Measurements from ENCODE around the gene MOGAT3. TPM values are rescaled to one million over a fixed set of nuclear protein-coding genes. Genes with fewer than 3 reads are reported as not detected.

MOGAT3 gene
- total and polyA plus RNA-seq, 9 of the 15 experiments (the other 6 are each of a cell fraction or from before 2014, with no cell fraction given) = 0.07 to 0.17 (median 0.13) TPM; not detected in 6

GRCh38 chr7:101244375-101245146 lies 43.7 kb upstream of the MOGAT3 start, which contains the start of gene FIS1 (continued):
- TF ChIP-seq ZC3H4 (CRISPR knock-in tag; IDR thresholded peaks at IDR 0.05; ENCODE audit: borderline replicate concordance) (no peak), ZBTB26 (CRISPR knock-in tag; IDR thresholded peaks at IDR 0.05) (0 out of 2 replicates have a peak, but pooled peaks have one; percentile 78), L3MBTL2 (IDR thresholded peaks at IDR 0.05) (peak; percentile 93), TCF7 (IDR thresholded peaks at IDR 0.05; ENCODE audit: borderline replicate concordance) (0 out of 2 replicates have a peak, but pooled peaks have one; percentile 14), CTCF (IDR thresholded peaks at IDR 0.05 in 2 of 3, conservative IDR thresholded peaks at IDR 0.05 in 1 of 3; ENCODE audit: insufficient read depth in 2 of 3, low read depth in 1 of 3, low read length in 3 of 3) (peak; percentile 87 to 97 (median 95)), SMAD2 (IDR thresholded peaks at IDR 0.05; ENCODE audit: low read depth, low read length) (no peak), RFX5 (IDR thresholded peaks at IDR 0.05; ENCODE audit: low read depth, low read length) (no peak), ZNF583 (CRISPR knock-in tag; IDR thresholded peaks at IDR 0.05) (0 out of 2 replicates have a peak, but pooled peaks have one; percentile 11), MAX (CRISPR knock-in tag; IDR thresholded peaks at IDR 0.05) (peak; percentile 85), GABPB2 (CRISPR knock-in tag; conservative IDR thresholded peaks at IDR 0.05) (no peak), THAP7 (CRISPR knock-in tag; IDR thresholded peaks at IDR 0.05) (peak; percentile 94), CREB3L1 (IDR thresholded peaks at IDR 0.05; ENCODE audit: borderline replicate concordance, low read depth) (peak; percentile 95), ZNF740 (CRISPR knock-in tag; IDR thresholded peaks at IDR 0.05) (peak; percentile 93), ZNF740 (tag; IDR thresholded peaks at IDR 0.05) (0 out of 4 replicates have a peak, but pooled peaks of 1 of the 2 experiments have one; percentile 26), ESRRA (IDR thresholded peaks at IDR 0.05; ENCODE audit: borderline replicate concordance, low read depth) (peak; percentile 58; the same call in 1 of the 2 replicates), YY1 (IDR thresholded peaks at IDR 0.05; ENCODE audit: borderline replicate concordance in 1 of 3, control insufficient read depth in 1 of 3, extremely low read depth in 1 of 3, insufficient read depth in 3 of 3, insufficient read length in 1 of 3, insufficient replicate concordance in 2 of 3, low read depth in 1 of 3, low read length in 2 of 3) (peak in 2 of 3 experiments; percentile 71 to 83), BDP1 (IDR thresholded peaks at IDR 0.05; ENCODE audit: insufficient read depth, insufficient read length) (no peak), FOXJ2 (tag; IDR thresholded peaks at IDR 0.05) (0 out of 2 replicates have a peak, but pooled peaks have one; percentile 65), ZFX (CRISPR knock-in tag; IDR thresholded peaks at IDR 0.05) (peak; percentile 85)

Measured in K562 (cell line).